Stimulated activated naive CD8-positive, alpha-beta T cell treated with anti-CD3 and anti-CD28 coated beads, Interleukin-15, amount 100 ng/mL, for 72 hours (primary cell): ENCODE results near the gene PPA2.

Source experiments
- ATAC-seq: fragments of 150-1000 bp; cut with Tn5 transposase; 2 replicates; pipeline ENCODE4 v1.10.0; 2021; ENCODE audit warnings: mild to moderate bottlenecking, moderate library complexity
- DNase-seq, 2 donors: peaks; one replicate each; pipeline ENCODE4 v3.0.0; 2021 to 2022
- H3K27ac Mint-ChIP-seq, 2 donors: one replicate each; pipeline ENCODE4 v1.8.0; 2022; ENCODE audit warnings: mild to moderate bottlenecking in 2 of 2, mixed read lengths in 2 of 2, moderate library complexity in 2 of 2
- H3K27me3 Mint-ChIP-seq: one replicate; pipeline ENCODE4 v1.8.0; 2022; ENCODE audit warnings: mixed read lengths
- H3K4me1 Mint-ChIP-seq: one replicate; pipeline ENCODE4 v1.8.0; 2022; ENCODE audit warnings: mild to moderate bottlenecking, mixed read lengths
- H3K4me3 Mint-ChIP-seq, 2 donors: one replicate each; pipeline ENCODE4 v1.8.0; 2022; ENCODE audit warnings: mild to moderate bottlenecking in 2 of 2, mixed read lengths in 2 of 2, moderate library complexity in 1 of 2
- H3K9me3 Mint-ChIP-seq, 2 donors: one replicate each; pipeline ENCODE4 v1.8.0; 2022; ENCODE audit warnings: mixed read lengths in 2 of 2

The PPA2 gene

GRCh38 chr4:105386012-105386411, 87.8 kb downstream of the PPA2 start:
- H3K9me3 Mint-ChIP-seq = no peaks in the 10 kb centered on the region

GRCh38 chr4:105374071-105374470, 99.8 kb downstream of the PPA2 start:
- no peak overlapping the region for H3K4me3 Mint-ChIP-seq
- ATAC-seq = no peak
- H3K27ac Mint-ChIP-seq = no peak overlapping the region
- H3K4me1 Mint-ChIP-seq = no peaks in the 10 kb centered on the region
- no peaks in the 10 kb centered on the region for H3K27me3 Mint-ChIP-seq
- H3K9me3 Mint-ChIP-seq = no peaks in the 10 kb centered on the region
- DNase-seq = no peak

More at GRCh38 chr4:105386012-105386411, 87.8 kb downstream of the PPA2 start:
- H3K4me1 Mint-ChIP-seq = no peaks in the 10 kb centered on the region
- H3K27me3 Mint-ChIP-seq = no peaks in the 10 kb centered on the region
- H3K4me3 Mint-ChIP-seq = no peak overlapping the region
- DNase-seq (no peak), ATAC-seq (no peak)
- no peak overlapping the region for H3K27ac Mint-ChIP-seq

- H3K4me3 Mint-ChIP-seq = no peak overlapping the region
- H3K27ac Mint-ChIP-seq = no peak overlapping the region
- H3K4me1 Mint-ChIP-seq = no peaks in the 10 kb centered on the region
- no peak for DNase-seq
- no peak for ATAC-seq
- H3K27me3 Mint-ChIP-seq = no peaks in the 10 kb centered on the region
- H3K9me3 Mint-ChIP-seq = peaks cover 3 to 4% of the 10 kb centered on the region in 2 donors
Measured at GRCh38 chr4:105373324-105373723, 100.5 kb downstream of the PPA2 start.

- Mint-ChIP-seq H3K9me3 (peaks cover 27 to 29% of the 10 kb centered on the region in 2 donors), H3K27ac (no peak overlapping the region), H3K27me3 (no peaks in the 10 kb centered on the region), H3K4me1 (no peaks in the 10 kb centered on the region), H3K4me3 (no peak overlapping the region)
- ATAC-seq = no peak
- DNase-seq = no peak
Measured at GRCh38 chr4:105369988-105370387, 103.9 kb downstream of the PPA2 start.

- H3K4me1 Mint-ChIP-seq = no peaks in the 10 kb centered on the region
- H3K9me3 Mint-ChIP-seq = peaks cover 9 to 16% of the 10 kb centered on the region in 2 donors
- no peak for DNase-seq
- no peak for ATAC-seq
- H3K27ac Mint-ChIP-seq = no peak overlapping the region
- no peak overlapping the region for H3K4me3 Mint-ChIP-seq
- H3K27me3 Mint-ChIP-seq = no peaks in the 10 kb centered on the region
Measured at GRCh38 chr4:105361053-105361452, 112.8 kb downstream of the PPA2 start.

- Mint-ChIP-seq H3K27me3 (no peaks in the 10 kb centered on the region), H3K27ac (no peak overlapping the region), H3K4me1 (peaks cover 17% of the 10 kb centered on the region), H3K4me3 (no peak overlapping the region), H3K9me3 (peaks cover 0 to 6% of the 10 kb centered on the region in 2 donors)
- ATAC-seq (no peak), DNase-seq (no peak)
Measured at GRCh38 chr4:105357258-105357980, 116.4 kb downstream of the PPA2 start.

GRCh38 chr4:105356194-105356593, 117.7 kb downstream of the PPA2 start:
- DNase-seq = no peak
- Mint-ChIP-seq H3K9me3 (peaks cover 0 to 6% of the 10 kb centered on the region in 2 donors), H3K27ac (no peak overlapping the region), H3K27me3 (no peaks in the 10 kb centered on the region), H3K4me3 (no peak overlapping the region), H3K4me1 (peaks cover 18% of the 10 kb centered on the region)
- no peak for ATAC-seq

- no peaks in the 10 kb centered on the region for H3K9me3 Mint-ChIP-seq
- peak in 1 of 2 donors; percentile 15 for DNase-seq
- H3K4me1 Mint-ChIP-seq = peaks cover 18% of the 10 kb centered on the region
- H3K27ac Mint-ChIP-seq = peak overlapping the region in 1 of 2 donors; percentile 21
- no peaks in the 10 kb centered on the region for H3K27me3 Mint-ChIP-seq
- ATAC-seq = peak; percentile 90
- H3K4me3 Mint-ChIP-seq = peak overlapping the region in 1 of 2 donors; percentile 44
Measured at GRCh38 chr4:105352826-105353225, 121.0 kb downstream of the PPA2 start.

- Mint-ChIP-seq H3K27ac (no peak overlapping the region), H3K4me3 (no peak overlapping the region), H3K9me3 (no peaks in the 10 kb centered on the region), H3K27me3 (no peaks in the 10 kb centered on the region), H3K4me1 (peaks cover 18% of the 10 kb centered on the region)
- ATAC-seq (no peak), DNase-seq (no peak)
Measured at GRCh38 chr4:105351861-105352260, 122.0 kb downstream of the PPA2 start.

- Mint-ChIP-seq H3K27me3 (no peaks in the 10 kb centered on the region), H3K4me1 (peaks cover 18% of the 10 kb centered on the region), H3K4me3 (no peak overlapping the region), H3K27ac (no peak overlapping the region), H3K9me3 (no peaks in the 10 kb centered on the region)
- DNase-seq (no peak), ATAC-seq (no peak)
Measured at GRCh38 chr4:105350859-105351490, 122.9 kb downstream of the PPA2 start.

- H3K4me3 Mint-ChIP-seq = no peak overlapping the region
- no peaks in the 10 kb centered on the region for H3K27me3 Mint-ChIP-seq
- peaks cover 14% of the 10 kb centered on the region for H3K4me1 Mint-ChIP-seq
- ATAC-seq (no peak), DNase-seq (no peak)
- H3K9me3 Mint-ChIP-seq = no peaks in the 10 kb centered on the region
- no peak overlapping the region for H3K27ac Mint-ChIP-seq
Measured at GRCh38 chr4:105348719-105349118, 125.1 kb downstream of the PPA2 start.

GRCh38 chr4:105346869-105347268, 127.0 kb downstream of the PPA2 start:
- no peak for ATAC-seq
- no peak overlapping the region for H3K27ac Mint-ChIP-seq
- H3K4me1 Mint-ChIP-seq = no peaks in the 10 kb centered on the region
- no peak for DNase-seq
- H3K9me3 Mint-ChIP-seq = no peaks in the 10 kb centered on the region
- H3K4me3 Mint-ChIP-seq = no peak overlapping the region
- no peaks in the 10 kb centered on the region for H3K27me3 Mint-ChIP-seq

GRCh38 chr4:105345838-105346237, 128.0 kb downstream of the PPA2 start:
- no peak overlapping the region for H3K4me3 Mint-ChIP-seq
- H3K4me1 Mint-ChIP-seq = no peaks in the 10 kb centered on the region
- no peak overlapping the region for H3K27ac Mint-ChIP-seq
- DNase-seq (no peak), ATAC-seq (peak; percentile 45)
- H3K27me3 Mint-ChIP-seq = no peaks in the 10 kb centered on the region
- no peaks in the 10 kb centered on the region for H3K9me3 Mint-ChIP-seq

- no peaks in the 10 kb centered on the region for H3K4me1 Mint-ChIP-seq
- DNase-seq = no peak
- no peaks in the 10 kb centered on the region for H3K9me3 Mint-ChIP-seq
- no peaks in the 10 kb centered on the region for H3K27me3 Mint-ChIP-seq
- no peak overlapping the region for H3K4me3 Mint-ChIP-seq
- no peak for ATAC-seq
- peak overlapping the region in 1 of 2 donors; percentile 69 for H3K27ac Mint-ChIP-seq
Measured at GRCh38 chr4:105345358-105345757, 128.5 kb downstream of the PPA2 start.

- DNase-seq (no peak), ATAC-seq (no peak)
- Mint-ChIP-seq H3K9me3 (no peaks in the 10 kb centered on the region), H3K27me3 (no peaks in the 10 kb centered on the region), H3K27ac (no peak overlapping the region), H3K4me3 (no peak overlapping the region), H3K4me1 (no peaks in the 10 kb centered on the region)
Measured at GRCh38 chr4:105344141-105344540, 129.7 kb downstream of the PPA2 start.

- Mint-ChIP-seq H3K4me1 (no peaks in the 10 kb centered on the region), H3K9me3 (no peaks in the 10 kb centered on the region), H3K4me3 (no peak overlapping the region), H3K27me3 (no peaks in the 10 kb centered on the region), H3K27ac (no peak overlapping the region)
- ATAC-seq (no peak), DNase-seq (no peak)
Measured at GRCh38 chr4:105343146-105343931, 130.5 kb downstream of the PPA2 start.
